SH-SY5Y (cell line): Measurements from ENCODE around the gene KLF4.

Experiments
- GATA2 ChIP-seq: IDR thresholded peaks from 2 replicates; pipeline ENCODE4 v1.6.1; 2011; ENCODE audit warnings: mild to moderate bottlenecking, low read depth, low read length
- GATA3 ChIP-seq: IDR thresholded peaks from 2 replicates; pipeline ENCODE4 v1.6.1; 2011; ENCODE audit warnings: low read depth, mild to moderate bottlenecking, low read length, moderate library complexity

- TF ChIP-seq GATA2 (no peak), GATA3 (no peak)
These were observed 39.1 kb upstream of the KLF4 start for GRCh38 chr9:107528686-107529085.
